Neural cell (in vitro differentiated cells): ENCODE results near the gene CDH20. TPM values are rescaled to one million over a fixed set of nuclear protein-coding genes. Genes with fewer than 3 reads are reported as not detected.

Source experiments
- H2AFZ ChIP-seq: fragments of 200-600, 300-800 bp; sonication (generic), shearing (Covaris generic); 2 replicates; pipeline ENCODE4 v1.6.0; 2014; ENCODE audit warnings: low read depth, mild to moderate bottlenecking, antibody characterized with exemption, low read length, moderate library complexity
- H3F3A ChIP-seq: fragments of 200-600 bp; shearing (Covaris generic); 2 replicates; pipeline ENCODE4 v1.6.1; 2016; ENCODE audit warnings: mild to moderate bottlenecking, moderate library complexity, mixed read lengths, antibody characterized with exemption, low read length; ENCODE audit not compliant: insufficient read depth, poor library complexity, severe bottlenecking
- H3K27ac ChIP-seq: fragments of 200-600, 300-800 bp; sonication (generic), shearing (Covaris generic); 2 replicates; pipeline ENCODE4 v1.5.1; 2014; ENCODE audit warnings: mild to moderate bottlenecking, low read length, moderate library complexity
- H3K27me3 ChIP-seq: fragments of 300-800, 200-600 bp; sonication (generic), shearing (Covaris generic); 2 replicates; pipeline ENCODE4 v1.6.0; 2014; ENCODE audit warnings: mild to moderate bottlenecking, low read depth, low read length, moderate library complexity; ENCODE audit not compliant: insufficient read depth
- H3K36me3 ChIP-seq: fragments of 300-800, 200-600 bp; sonication (generic), shearing (Covaris generic); 2 replicates; pipeline ENCODE4 v1.5.1; 2014; ENCODE audit warnings: mild to moderate bottlenecking, antibody characterized with exemption, low read length, moderate library complexity; ENCODE audit not compliant: insufficient read depth
- H3K4me2 ChIP-seq: fragments of 300-800, 200-600 bp; sonication (generic), shearing (Covaris generic); 2 replicates; pipeline ENCODE4 v1.6.0; 2014; ENCODE audit warnings: mild to moderate bottlenecking, low read length
- H3K4me3 ChIP-seq: fragments of 300-800, 200-600 bp; sonication (generic), shearing (Covaris generic); 2 replicates; pipeline ENCODE4 v1.5.1; 2014; ENCODE audit warnings: mild to moderate bottlenecking, low read length, moderate library complexity
- H3K79me2 ChIP-seq: fragments of 200-600 bp; shearing (Covaris generic); replicated peaks from 2 replicates; pipeline ENCODE4 v1.6.0; 2014; ENCODE audit warnings: mild to moderate bottlenecking, low read length, moderate library complexity; ENCODE audit not compliant: insufficient read depth
- H3K9ac ChIP-seq: fragments of 300-800, 200-600 bp; sonication (generic), shearing (Covaris generic); 2 replicates; pipeline ENCODE4 v1.6.1; 2016; ENCODE audit warnings: mild to moderate bottlenecking, low read length, mixed read lengths
- H3K9me2 ChIP-seq: fragments of 200-600 bp; shearing (Covaris generic); 2 replicates; pipeline ENCODE4 v1.6.1; 2016; ENCODE audit warnings: mild to moderate bottlenecking, low read length, mixed read lengths; ENCODE audit not compliant: insufficient read depth
- H3K9me3 ChIP-seq: fragments of 200-600, 300-800 bp; sonication (generic), shearing (Covaris generic); 2 replicates; pipeline ENCODE4 v1.6.1; 2016; ENCODE audit warnings: mild to moderate bottlenecking, mixed run types, low read length, moderate library complexity, mixed read lengths
- H4K20me1 ChIP-seq: fragments of 200-600 bp; shearing (Covaris generic); 2 replicates; pipeline ENCODE4 v1.6.1; 2016; ENCODE audit warnings: mild to moderate bottlenecking, mixed run types; ENCODE audit not compliant: insufficient read depth
- EP300 ChIP-seq: fragments of 450-650 bp; conservative IDR thresholded peaks from 2 replicates; pipeline ENCODE4 v1.6.1; 2014; ENCODE audit warnings: antibody characterized with exemption, mild to moderate bottlenecking, moderate library complexity; ENCODE audit not compliant: poor library complexity, severe bottlenecking
- EZH2 ChIP-seq: fragments of 200-600, 300-800 bp; shearing (Covaris generic), sonication (generic); IDR thresholded peaks from 2 replicates; pipeline ENCODE4 v1.6.1; 2014; ENCODE audit warnings: antibody characterized with exemption, low read length, borderline replicate concordance, mild to moderate bottlenecking; ENCODE audit not compliant: insufficient read depth, poor library complexity, severe bottlenecking
- MXI1 ChIP-seq: fragments of 450-650 bp; conservative IDR thresholded peaks from 2 replicates; pipeline ENCODE4 v1.6.1; 2014; ENCODE audit warnings: antibody characterized with exemption, mild to moderate bottlenecking; ENCODE audit not compliant: poor library complexity, severe bottlenecking
- POLR2AphosphoS5 ChIP-seq: IDR thresholded peaks from 2 replicates; pipeline ENCODE4 v1.6.1; 2012
- RAD21 ChIP-seq: fragments of 450-650 bp; conservative IDR thresholded peaks from 2 replicates; pipeline ENCODE4 v1.6.1; 2014; ENCODE audit warnings: antibody characterized with exemption, mild to moderate bottlenecking, moderate library complexity
- SMC3 ChIP-seq: fragments of 450-650 bp; conservative IDR thresholded peaks from 2 replicates; pipeline ENCODE4 v1.6.1; 2014; ENCODE audit warnings: antibody characterized with exemption, mild to moderate bottlenecking, moderate library complexity; ENCODE audit not compliant: poor library complexity
- TAF1 ChIP-seq: IDR thresholded peaks from 2 replicates; pipeline ENCODE4 v1.6.1; 2012; ENCODE audit warnings: low read depth
- polyA plus RNA-seq: library from polyadenylated mRNA; depleted of rRNA; stranded (reverse); fragments of >200 nt; gene quantifications from 2 replicates; pipeline ENCODE4 v1.2.3, GENCODE V29; 2014
- TF ChIP-seq, protein P1 (sequence below): IDR thresholded peaks from 2 replicates; pipeline ENCODE4 v1.6.1; 2012; ENCODE audit warnings: borderline replicate concordance
- TF ChIP-seq, protein P2 (sequence below): fragments of 450-650 bp; IDR thresholded peaks from 2 replicates; pipeline ENCODE4 v1.5.1; 2014; ENCODE audit warnings: antibody characterized with exemption, mild to moderate bottlenecking, moderate library complexity; ENCODE audit not compliant: poor library complexity, severe bottlenecking

The CDH20 gene
- polyA plus RNA-seq, 1 donor from 2014 or later: 1.7 TPM

DNA sequence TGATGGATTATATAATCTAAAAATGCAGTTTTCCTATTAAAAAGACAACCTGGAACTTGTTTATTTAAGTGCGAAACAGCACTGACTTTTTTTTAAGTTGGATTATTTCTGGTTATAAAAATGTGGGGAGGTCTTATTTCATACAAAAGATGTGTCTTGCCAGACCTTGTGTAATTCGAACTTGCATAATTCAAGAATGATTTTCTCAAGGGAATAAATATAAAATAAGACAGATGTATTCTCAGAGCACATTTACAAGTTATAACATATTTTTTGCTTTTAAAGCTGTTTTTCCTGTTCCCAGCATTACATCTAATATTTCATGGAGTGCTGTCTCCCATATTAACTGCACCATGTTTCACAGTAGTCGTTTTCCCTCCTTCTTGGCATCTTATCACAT, 263.1 kb downstream of the CDH20 start:
- no peak for TF ChIP-seq TAF1
- TF ChIP-seq POLR2AphosphoS5: no peak
- Histone ChIP-seq H3K9me2 (no peaks in the 10 kb centered on the region), H3K27ac (no peak overlapping the region), H3K36me3 (no peaks in the 10 kb centered on the region), H4K20me1 (no peaks in the 10 kb centered on the region), H3F3A (no peaks in the 10 kb centered on the region), H3K27me3 (no peaks in the 10 kb centered on the region), H2AFZ (no peak overlapping the region), H3K79me2 (no peaks in the 10 kb centered on the region), H3K9me3 (no peaks in the 10 kb centered on the region), H3K4me3 (no peak overlapping the region), H3K4me2 (no peak overlapping the region), H3K9ac (no peak overlapping the region)

DNA sequence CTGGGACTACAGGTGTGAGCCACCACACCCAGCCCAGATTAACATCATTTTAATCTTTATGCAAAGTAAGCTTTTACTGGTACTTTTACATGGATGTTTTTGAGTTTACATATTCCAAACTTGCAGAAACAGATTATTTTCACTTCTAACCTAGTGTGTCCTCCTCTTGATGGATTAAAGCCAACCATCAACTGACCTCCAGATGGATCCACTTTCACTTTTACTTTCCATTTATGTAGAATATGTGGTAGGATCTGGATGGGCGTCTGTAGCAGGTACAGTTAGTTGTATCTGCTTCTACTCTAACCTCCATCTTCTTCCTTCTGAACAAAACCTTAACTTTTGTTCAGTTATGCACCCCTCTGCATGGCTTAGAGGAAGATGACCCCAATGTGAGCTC, 264.1 kb downstream of the CDH20 start:
- Histone ChIP-seq H3K27ac (no peak overlapping the region), H3K9me3 (no peaks in the 10 kb centered on the region), H3K79me2 (no peaks in the 10 kb centered on the region), H3F3A (no peaks in the 10 kb centered on the region), H3K27me3 (no peaks in the 10 kb centered on the region), H3K9ac (no peak overlapping the region), H3K4me3 (no peak overlapping the region), H3K9me2 (no peaks in the 10 kb centered on the region), H2AFZ (no peak overlapping the region), H4K20me1 (no peaks in the 10 kb centered on the region), H3K36me3 (no peaks in the 10 kb centered on the region), H3K4me2 (no peak overlapping the region)
- no peak for TF ChIP-seq RAD21
- no peak for TF ChIP-seq POLR2AphosphoS5
- TF ChIP-seq EP300: no peak
- TF ChIP-seq, protein P1, sequence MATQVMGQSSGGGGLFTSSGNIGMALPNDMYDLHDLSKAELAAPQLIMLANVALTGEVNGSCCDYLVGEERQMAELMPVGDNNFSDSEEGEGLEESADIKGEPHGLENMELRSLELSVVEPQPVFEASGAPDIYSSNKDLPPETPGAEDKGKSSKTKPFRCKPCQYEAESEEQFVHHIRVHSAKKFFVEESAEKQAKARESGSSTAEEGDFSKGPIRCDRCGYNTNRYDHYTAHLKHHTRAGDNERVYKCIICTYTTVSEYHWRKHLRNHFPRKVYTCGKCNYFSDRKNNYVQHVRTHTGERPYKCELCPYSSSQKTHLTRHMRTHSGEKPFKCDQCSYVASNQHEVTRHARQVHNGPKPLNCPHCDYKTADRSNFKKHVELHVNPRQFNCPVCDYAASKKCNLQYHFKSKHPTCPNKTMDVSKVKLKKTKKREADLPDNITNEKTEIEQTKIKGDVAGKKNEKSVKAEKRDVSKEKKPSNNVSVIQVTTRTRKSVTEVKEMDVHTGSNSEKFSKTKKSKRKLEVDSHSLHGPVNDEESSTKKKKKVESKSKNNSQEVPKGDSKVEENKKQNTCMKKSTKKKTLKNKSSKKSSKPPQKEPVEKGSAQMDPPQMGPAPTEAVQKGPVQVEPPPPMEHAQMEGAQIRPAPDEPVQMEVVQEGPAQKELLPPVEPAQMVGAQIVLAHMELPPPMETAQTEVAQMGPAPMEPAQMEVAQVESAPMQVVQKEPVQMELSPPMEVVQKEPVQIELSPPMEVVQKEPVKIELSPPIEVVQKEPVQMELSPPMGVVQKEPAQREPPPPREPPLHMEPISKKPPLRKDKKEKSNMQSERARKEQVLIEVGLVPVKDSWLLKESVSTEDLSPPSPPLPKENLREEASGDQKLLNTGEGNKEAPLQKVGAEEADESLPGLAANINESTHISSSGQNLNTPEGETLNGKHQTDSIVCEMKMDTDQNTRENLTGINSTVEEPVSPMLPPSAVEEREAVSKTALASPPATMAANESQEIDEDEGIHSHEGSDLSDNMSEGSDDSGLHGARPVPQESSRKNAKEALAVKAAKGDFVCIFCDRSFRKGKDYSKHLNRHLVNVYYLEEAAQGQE: no peak
- TF ChIP-seq, protein P2, sequence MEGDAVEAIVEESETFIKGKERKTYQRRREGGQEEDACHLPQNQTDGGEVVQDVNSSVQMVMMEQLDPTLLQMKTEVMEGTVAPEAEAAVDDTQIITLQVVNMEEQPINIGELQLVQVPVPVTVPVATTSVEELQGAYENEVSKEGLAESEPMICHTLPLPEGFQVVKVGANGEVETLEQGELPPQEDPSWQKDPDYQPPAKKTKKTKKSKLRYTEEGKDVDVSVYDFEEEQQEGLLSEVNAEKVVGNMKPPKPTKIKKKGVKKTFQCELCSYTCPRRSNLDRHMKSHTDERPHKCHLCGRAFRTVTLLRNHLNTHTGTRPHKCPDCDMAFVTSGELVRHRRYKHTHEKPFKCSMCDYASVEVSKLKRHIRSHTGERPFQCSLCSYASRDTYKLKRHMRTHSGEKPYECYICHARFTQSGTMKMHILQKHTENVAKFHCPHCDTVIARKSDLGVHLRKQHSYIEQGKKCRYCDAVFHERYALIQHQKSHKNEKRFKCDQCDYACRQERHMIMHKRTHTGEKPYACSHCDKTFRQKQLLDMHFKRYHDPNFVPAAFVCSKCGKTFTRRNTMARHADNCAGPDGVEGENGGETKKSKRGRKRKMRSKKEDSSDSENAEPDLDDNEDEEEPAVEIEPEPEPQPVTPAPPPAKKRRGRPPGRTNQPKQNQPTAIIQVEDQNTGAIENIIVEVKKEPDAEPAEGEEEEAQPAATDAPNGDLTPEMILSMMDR: no peak
- no peak for TF ChIP-seq TAF1
- no peak for TF ChIP-seq EZH2
- TF ChIP-seq SMC3: no peak
- TF ChIP-seq MXI1: no peak

- no peak overlapping the region for H3K4me3 ChIP-seq
- H2AFZ ChIP-seq: no peak overlapping the region
- H3K9me2 ChIP-seq: no peaks in the 10 kb centered on the region
- no peak overlapping the region for H3K27ac ChIP-seq
- peaks cover 9% of the 10 kb centered on the region for H3K27me3 ChIP-seq
- no peaks in the 10 kb centered on the region for H4K20me1 ChIP-seq
- H3K9ac ChIP-seq: no peak overlapping the region
- no peak overlapping the region for H3K4me2 ChIP-seq
- no peaks in the 10 kb centered on the region for H3F3A ChIP-seq
- H3K36me3 ChIP-seq: no peaks in the 10 kb centered on the region
- H3K79me2 ChIP-seq: no peaks in the 10 kb centered on the region
- no peaks in the 10 kb centered on the region for H3K9me3 ChIP-seq
- TF ChIP-seq, protein P1: no peak
- TF ChIP-seq MXI1: no peak
- TF ChIP-seq RAD21: no peak
- TF ChIP-seq TAF1: no peak
- TF ChIP-seq, protein P2: no peak
- TF ChIP-seq EP300: no peak
- no peak for TF ChIP-seq EZH2
- no peak for TF ChIP-seq POLR2AphosphoS5
- no peak for TF ChIP-seq SMC3
Observed at GRCh38 chr18:61600422-61600821, 267.2 kb downstream of the CDH20 start.
